H9 (cell line): Measurements from ENCODE around the gene CCDC141. TPM values are rescaled to one million over a fixed set of nuclear protein-coding genes. Genes with fewer than 3 reads are reported as not detected.

Source experiments
- DNase-seq: peaks from one replicate; pipeline ENCODE4 v3.0.0-alpha.2; 2017
- H2AFZ ChIP-seq: one replicate; pipeline ENCODE4 v1.6.1; 2013; ENCODE audit warnings: mild to moderate bottlenecking, low read length, control low read depth, moderate library complexity
- H2AK5ac ChIP-seq: 2 replicates; pipeline ENCODE4 v1.6.1; 2013; ENCODE audit warnings: low read length, control low read depth, mixed read lengths; ENCODE audit not compliant: insufficient read length
- H2BK120ac ChIP-seq: one replicate; pipeline ENCODE4 v1.6.1; 2013; ENCODE audit warnings: low read depth, mild to moderate bottlenecking, low read length, control low read depth, inconsistent platforms; ENCODE audit not compliant: poor library complexity, severe bottlenecking
- H2BK12ac ChIP-seq: 2 replicates; pipeline ENCODE4 v1.6.1; 2013; ENCODE audit warnings: low read length, control low read depth, mixed read lengths, low read depth; ENCODE audit not compliant: insufficient read length
- H2BK15ac ChIP-seq: 2 replicates; pipeline ENCODE4 v1.6.1; 2013; ENCODE audit warnings: low read depth, low read length, control low read depth
- H2BK20ac ChIP-seq: one replicate; pipeline ENCODE4 v1.6.1; 2013; ENCODE audit warnings: low read depth, mild to moderate bottlenecking, low read length, control low read depth, inconsistent platforms; ENCODE audit not compliant: poor library complexity, severe bottlenecking
- H2BK5ac ChIP-seq: 2 replicates; pipeline ENCODE4 v1.6.1; 2013; ENCODE audit warnings: low read length, control low read depth, mixed read lengths; ENCODE audit not compliant: insufficient read length
- H3K14ac ChIP-seq: 2 replicates; pipeline ENCODE4 v1.6.1; 2013; ENCODE audit warnings: low read length, control low read depth; ENCODE audit not compliant: insufficient read depth
- H3K18ac ChIP-seq: 2 replicates; pipeline ENCODE4 v1.6.1; 2013; ENCODE audit warnings: low read depth, mild to moderate bottlenecking, mixed read lengths, low read length, control low read depth; ENCODE audit not compliant: insufficient read length
- H3K23ac ChIP-seq: 2 replicates; pipeline ENCODE4 v1.6.1; 2013; ENCODE audit warnings: low read length, control low read depth, mixed read lengths, low read depth; ENCODE audit not compliant: insufficient read length
- H3K23me2 ChIP-seq: 2 replicates; pipeline ENCODE4 v1.6.1; 2013; ENCODE audit warnings: low read depth, mild to moderate bottlenecking, mixed read lengths, low read length, control low read depth; ENCODE audit not compliant: insufficient read length, poor library complexity, severe bottlenecking
- H3K27ac ChIP-seq: 2 replicates; pipeline ENCODE4 v1.5.1; 2013; ENCODE audit warnings: low read length, control low read depth, mixed read lengths, low read depth; ENCODE audit not compliant: insufficient read length
- H3K27me3 ChIP-seq: 2 replicates; pipeline ENCODE4 v1.6.1; 2013; ENCODE audit warnings: low read length, control low read depth, inconsistent platforms; ENCODE audit not compliant: insufficient read depth
- H3K4ac ChIP-seq: 2 replicates; pipeline ENCODE4 v1.6.1; 2013; ENCODE audit warnings: low read depth, mild to moderate bottlenecking, control low read depth, inconsistent platforms, low read length, moderate library complexity
- H3K4me1 ChIP-seq: 2 replicates; pipeline ENCODE4 v1.6.1; 2013; ENCODE audit warnings: low read length, control low read depth, inconsistent platforms; ENCODE audit not compliant: insufficient read depth
- H3K4me2 ChIP-seq: 2 replicates; pipeline ENCODE4 v1.6.1; 2013; ENCODE audit warnings: low read length, control low read depth, mixed read lengths; ENCODE audit not compliant: insufficient read length, insufficient read depth
- H3K56ac ChIP-seq: 2 replicates; pipeline ENCODE4 v1.6.1; 2013; ENCODE audit warnings: low read depth, mild to moderate bottlenecking, mixed read lengths, low read length, control low read depth; ENCODE audit not compliant: insufficient read length
- H3K79me1 ChIP-seq: 2 replicates; pipeline ENCODE4 v1.6.1; 2013; ENCODE audit warnings: low read depth, mild to moderate bottlenecking, moderate library complexity, low read length, control low read depth, inconsistent platforms; ENCODE audit not compliant: insufficient read depth, poor library complexity, severe bottlenecking
- H3K79me2 ChIP-seq: 2 replicates; pipeline ENCODE4 v1.6.1; 2013; ENCODE audit warnings: low read length, control low read depth, inconsistent platforms; ENCODE audit not compliant: insufficient read depth
- H3K9ac ChIP-seq: 2 replicates; pipeline ENCODE4 v1.6.1; 2013; ENCODE audit warnings: low read length, control low read depth, mixed read lengths; ENCODE audit not compliant: insufficient read length; ENCODE audit errors: extremely low read depth
- H3K9me3 ChIP-seq: one replicate; pipeline ENCODE4 v1.6.1; 2013; ENCODE audit warnings: low read depth, low read length, inconsistent platforms; ENCODE audit not compliant: control insufficient read depth
- H3T11ph ChIP-seq: one replicate; pipeline ENCODE4 v1.6.1; 2013; ENCODE audit warnings: mild to moderate bottlenecking, low read length, control low read depth, inconsistent platforms
- H4K20me1 ChIP-seq: one replicate; pipeline ENCODE4 v1.6.1; 2013; ENCODE audit not compliant: control insufficient read depth, insufficient read length, insufficient read depth
- H4K5ac ChIP-seq: 2 replicates; pipeline ENCODE4 v1.6.1; 2013; ENCODE audit warnings: low read depth, mild to moderate bottlenecking, mixed read lengths, low read length, control low read depth; ENCODE audit not compliant: insufficient read length
- H4K8ac ChIP-seq: replicated peaks from 2 replicates; pipeline ENCODE4 v1.6.1; 2013; ENCODE audit warnings: low read length, control low read depth, mixed read lengths, low read depth; ENCODE audit not compliant: insufficient read length
- H4K91ac ChIP-seq: 2 replicates; pipeline ENCODE4 v1.6.1; 2013; ENCODE audit warnings: low read depth, mild to moderate bottlenecking, moderate library complexity, mixed read lengths, low read length, control low read depth; ENCODE audit not compliant: insufficient read length
- H3K27ac Mint-ChIP-seq, 3 experiments: 2 replicates in 2 of 3; 3 replicates in 1 of 3; pipeline ENCODE4 v1.8.0; 2020 to 2021; ENCODE audit warnings: mixed read lengths in 3 of 3, mild to moderate bottlenecking in 1 of 3, moderate library complexity in 1 of 3
- H3K27me3 Mint-ChIP-seq: 2 replicates; pipeline ENCODE4 v1.8.0; 2021; ENCODE audit warnings: low read depth, mild to moderate bottlenecking, moderate library complexity, mixed read lengths
- H3K36me3 Mint-ChIP-seq, 3 experiments: 2 replicates in 2 of 3; 3 replicates in 1 of 3; pipeline ENCODE4 v1.8.0; 2020 to 2021; ENCODE audit warnings: low read depth in 3 of 3, mixed read lengths in 3 of 3; ENCODE audit not compliant: insufficient read depth in 1 of 3
- H3K4me1 Mint-ChIP-seq, 2 experiments: 2 replicates each; pipeline ENCODE4 v1.8.0; 2020; ENCODE audit warnings: mixed read lengths in 2 of 2
- H3K4me3 Mint-ChIP-seq, 2 experiments: 2 replicates in 1 of 2; 3 replicates in 1 of 2; pipeline ENCODE4 v1.8.0; 2020 to 2021; ENCODE audit warnings: mild to moderate bottlenecking in 2 of 2, mixed read lengths in 2 of 2, moderate library complexity in 1 of 2
- H3K9me3 Mint-ChIP-seq, 2 experiments: 2 replicates in 1 of 2; 3 replicates in 1 of 2; pipeline ENCODE4 v1.8.0; 2020; ENCODE audit warnings: mild to moderate bottlenecking in 2 of 2, mixed read lengths in 2 of 2, moderate library complexity in 1 of 2
- CTCF ChIP-seq: fragments of 200-600 bp; sonication (generic); conservative IDR thresholded peaks from 3 replicates; pipeline ENCODE4 v1.8.0; 2021; ENCODE audit warnings: antibody characterized with exemption, mild to moderate bottlenecking
- WGBS: extraction: QIAGEN DNeasy Blood & Tissue Kit; methylation state at CpG from one replicate; pipeline ENCODE4 v1.1.7; 2013; ENCODE audit warnings: missing lambda C conversion rate, low lambda C conversion rate, mixed read lengths; ENCODE audit not compliant: insufficient read length; ENCODE audit errors: extremely low coverage; 5-methylcytosine and 5-hydroxymethylcytosine counted together
- total RNA-seq: library from RNA; stranded (reverse); gene quantifications from 2 replicates; pipeline ENCODE4 v1.2.1, GENCODE V29; 2021

CCDC141 gene
- total RNA-seq, 1 experiment from 2014 or later: 1.0 TPM

GRCh38 chr2:178787155-178787554 lies 262.8 kb downstream of the CCDC141 start:
- no peaks in the 10 kb centered on the region for H3K23me2 ChIP-seq
- H4K20me1 ChIP-seq: no peaks in the 10 kb centered on the region
- no peak overlapping the region for H2BK12ac ChIP-seq
- no peak overlapping the region for H3K4me3 Mint-ChIP-seq
- H3K27ac ChIP-seq: no peak overlapping the region
- no peak overlapping the region for H2BK20ac ChIP-seq
- TF ChIP-seq CTCF: no peak
- peaks cover 5% of the 10 kb centered on the region; the same call in 1 of the 2 replicates for H3K4me1 ChIP-seq
- H2BK15ac ChIP-seq: no peak overlapping the region
- H3K23ac ChIP-seq: no peak overlapping the region
- H2BK120ac ChIP-seq: no peak overlapping the region
- H2AFZ ChIP-seq: no peak overlapping the region
- H3K27me3 Mint-ChIP-seq: no peaks in the 10 kb centered on the region
- H3K56ac ChIP-seq: no peak overlapping the region
- H3K27me3 ChIP-seq: no peaks in the 10 kb centered on the region
- no peak overlapping the region for H4K5ac ChIP-seq
- no peak overlapping the region for H3K27ac Mint-ChIP-seq
- no peak overlapping the region for H2BK5ac ChIP-seq
- H4K8ac ChIP-seq: no peak overlapping the region
- no peak overlapping the region for H3K18ac ChIP-seq
- DNase-seq: no peak
- no peak overlapping the region for H3K14ac ChIP-seq
- no CpG with 5 or more reads among the region's 2 CpGs for WGBS
- H3K9ac ChIP-seq: no peak overlapping the region
- H3K36me3 Mint-ChIP-seq: no peaks in the 10 kb centered on the region
- H2AK5ac ChIP-seq: no peak overlapping the region
- H3K9me3 Mint-ChIP-seq: no peaks in the 10 kb centered on the region
- H3K9me3 ChIP-seq: no peaks in the 10 kb centered on the region
- no peaks in the 10 kb centered on the region for H3K79me2 ChIP-seq
- H3K79me1 ChIP-seq: no peaks in the 10 kb centered on the region
- no peak overlapping the region for H3T11ph ChIP-seq
- no peak overlapping the region for H3K4ac ChIP-seq
- H4K91ac ChIP-seq: no peak overlapping the region
- H3K4me1 Mint-ChIP-seq: peaks cover 5 to 7% of the 10 kb centered on the region in 2 experiments; a peak in 3 of 4 replicates
- H3K4me2 ChIP-seq: no peak overlapping the region
